ENCODE results near the gene BTG4. TPM values are rescaled to one million over a fixed set of nuclear protein-coding genes. Genes with fewer than 3 reads are reported as not detected.

The BTG4 gene
- total RNA-seq, 3 donors from 2014 or later, result not detected

- Histone ChIP-seq H3K36me3 (no peaks in the 10 kb centered on the region), H3K27me3 (no peaks in the 10 kb centered on the region), H3K27ac (no peak overlapping the region), H3K4me1 (no peaks in the 10 kb centered on the region), H3K4me3 (no peak overlapping the region), H3K9me3 (no peaks in the 10 kb centered on the region)
- intact Hi-C loops (cut with DNase I; ENCODE audit: low total_unique reads), result no loop called here
- TF ChIP-seq CTCF (IDR thresholded peaks at IDR 0.05) (no peak), POLR2AphosphoS5 (IDR thresholded peaks at IDR 0.05) (no peak), POLR2A (IDR thresholded peaks at IDR 0.05) (no peak)
- no peak for DNase-seq (ENCODE audit: low spot score in 2 of 2)
Observed at GRCh38 chr11:111502611-111503010, 9.6 kb downstream of the BTG4 start.

- no peak for DNase-seq (ENCODE audit: low spot score in 2 of 2)
- Histone ChIP-seq H3K36me3 (no peaks in the 10 kb centered on the region), H3K27ac (no peak overlapping the region), H3K9me3 (no peaks in the 10 kb centered on the region), H3K27me3 (no peaks in the 10 kb centered on the region), H3K4me1 (no peaks in the 10 kb centered on the region), H3K4me3 (no peak overlapping the region)
- intact Hi-C loops (cut with DNase I; ENCODE audit: low total_unique reads), result no loop called here
- TF ChIP-seq POLR2AphosphoS5 (IDR thresholded peaks at IDR 0.05) (no peak), POLR2A (IDR thresholded peaks at IDR 0.05) (no peak), CTCF (IDR thresholded peaks at IDR 0.05) (no peak)
Observed at GRCh38 chr11:111500481-111500880, 11.7 kb downstream of the BTG4 start.

GRCh38 chr11:111499483-111499882, 12.7 kb downstream of the BTG4 start:
- Histone ChIP-seq H3K27me3 (no peaks in the 10 kb centered on the region), H3K4me3 (no peak overlapping the region), H3K27ac (no peak overlapping the region), H3K9me3 (no peaks in the 10 kb centered on the region), H3K36me3 (no peaks in the 10 kb centered on the region), H3K4me1 (no peaks in the 10 kb centered on the region)
- intact Hi-C loops (cut with DNase I; ENCODE audit: low total_unique reads), result no loop called here
- no peak for DNase-seq (ENCODE audit: low spot score in 2 of 2)
- TF ChIP-seq POLR2AphosphoS5 (IDR thresholded peaks at IDR 0.05), result no peak
- TF ChIP-seq POLR2A (IDR thresholded peaks at IDR 0.05), result no peak
- no peak for TF ChIP-seq CTCF (IDR thresholded peaks at IDR 0.05)

GRCh38 chr11:111494040-111494439, 18.1 kb downstream of the BTG4 start:
- TF ChIP-seq POLR2A (IDR thresholded peaks at IDR 0.05), result no peak
- no peak for TF ChIP-seq CTCF (IDR thresholded peaks at IDR 0.05)
- no peak for TF ChIP-seq POLR2AphosphoS5 (IDR thresholded peaks at IDR 0.05)
- Histone ChIP-seq H3K9me3 (no peaks in the 10 kb centered on the region), H3K27me3 (no peaks in the 10 kb centered on the region), H3K4me1 (no peaks in the 10 kb centered on the region), H3K36me3 (no peaks in the 10 kb centered on the region), H3K27ac (no peak overlapping the region), H3K4me3 (no peak overlapping the region)
- no peak for DNase-seq (ENCODE audit: low spot score in 2 of 2)
- intact Hi-C loops (cut with DNase I; ENCODE audit: low total_unique reads), result no loop called here

GRCh38 chr11:111490496-111490895, 21.7 kb downstream of the BTG4 start:
- intact Hi-C loops (cut with DNase I; ENCODE audit: low total_unique reads), result no loop called here
- Histone ChIP-seq H3K4me1 (no peaks in the 10 kb centered on the region), H3K36me3 (no peaks in the 10 kb centered on the region), H3K9me3 (no peaks in the 10 kb centered on the region), H3K27me3 (no peaks in the 10 kb centered on the region), H3K4me3 (no peak overlapping the region), H3K27ac (no peak overlapping the region)
- DNase-seq (ENCODE audit: low spot score in 2 of 2), result no peak
- TF ChIP-seq CTCF (IDR thresholded peaks at IDR 0.05) (no peak), POLR2A (IDR thresholded peaks at IDR 0.05) (no peak), POLR2AphosphoS5 (IDR thresholded peaks at IDR 0.05) (no peak)
